Measurements from ENCODE around the gene TMEM119.

The TMEM119 gene

DNA sequence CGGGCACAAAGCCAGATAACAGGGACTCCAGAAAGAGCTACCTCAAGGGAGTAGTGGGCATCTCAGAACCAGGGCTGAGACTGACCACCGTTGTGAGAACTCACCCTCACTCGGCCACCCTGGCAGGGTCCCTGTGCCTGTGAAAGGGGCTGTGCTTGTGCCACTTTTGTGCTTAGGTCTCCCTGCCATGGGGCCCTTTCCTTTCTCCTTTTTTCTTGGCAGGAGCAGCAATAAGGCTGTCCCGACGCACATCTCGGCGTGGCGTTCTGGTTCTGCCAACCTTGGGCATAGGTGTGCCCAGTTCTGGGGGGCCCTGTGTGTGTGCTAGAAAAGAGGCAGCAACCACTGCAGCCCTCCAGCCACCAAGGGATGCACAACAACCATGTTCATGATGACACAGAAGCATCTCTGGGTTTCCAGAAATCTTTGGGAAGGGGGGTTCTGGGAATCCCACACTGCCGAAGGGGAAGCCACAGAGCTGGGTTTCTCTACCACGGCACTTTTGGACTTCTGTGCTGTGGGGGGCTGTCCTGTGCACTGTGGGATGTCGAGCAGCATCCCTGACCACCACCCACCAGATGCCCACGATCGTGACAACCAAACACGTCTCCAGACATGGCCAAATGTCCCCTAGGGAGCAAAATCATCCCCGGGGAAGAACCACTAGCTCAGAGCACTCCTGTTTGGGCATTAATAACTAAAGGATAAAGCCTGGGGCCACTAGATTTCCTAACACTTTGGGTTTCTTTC, 13.1 kb upstream of the TMEM119 start:
- no peak for DNase-seq (ENCODE audit: low read depth in 1 of 2, low spot score in 1 of 2)
- no peak overlapping the region for H3K4me3 ChIP-seq (replicated peaks; ENCODE audit: insufficient read depth, low read length)

GRCh38 chr12:108610336-108610815, 12.5 kb upstream of the TMEM119 start:
- TF ChIP-seq, protein P1, sequence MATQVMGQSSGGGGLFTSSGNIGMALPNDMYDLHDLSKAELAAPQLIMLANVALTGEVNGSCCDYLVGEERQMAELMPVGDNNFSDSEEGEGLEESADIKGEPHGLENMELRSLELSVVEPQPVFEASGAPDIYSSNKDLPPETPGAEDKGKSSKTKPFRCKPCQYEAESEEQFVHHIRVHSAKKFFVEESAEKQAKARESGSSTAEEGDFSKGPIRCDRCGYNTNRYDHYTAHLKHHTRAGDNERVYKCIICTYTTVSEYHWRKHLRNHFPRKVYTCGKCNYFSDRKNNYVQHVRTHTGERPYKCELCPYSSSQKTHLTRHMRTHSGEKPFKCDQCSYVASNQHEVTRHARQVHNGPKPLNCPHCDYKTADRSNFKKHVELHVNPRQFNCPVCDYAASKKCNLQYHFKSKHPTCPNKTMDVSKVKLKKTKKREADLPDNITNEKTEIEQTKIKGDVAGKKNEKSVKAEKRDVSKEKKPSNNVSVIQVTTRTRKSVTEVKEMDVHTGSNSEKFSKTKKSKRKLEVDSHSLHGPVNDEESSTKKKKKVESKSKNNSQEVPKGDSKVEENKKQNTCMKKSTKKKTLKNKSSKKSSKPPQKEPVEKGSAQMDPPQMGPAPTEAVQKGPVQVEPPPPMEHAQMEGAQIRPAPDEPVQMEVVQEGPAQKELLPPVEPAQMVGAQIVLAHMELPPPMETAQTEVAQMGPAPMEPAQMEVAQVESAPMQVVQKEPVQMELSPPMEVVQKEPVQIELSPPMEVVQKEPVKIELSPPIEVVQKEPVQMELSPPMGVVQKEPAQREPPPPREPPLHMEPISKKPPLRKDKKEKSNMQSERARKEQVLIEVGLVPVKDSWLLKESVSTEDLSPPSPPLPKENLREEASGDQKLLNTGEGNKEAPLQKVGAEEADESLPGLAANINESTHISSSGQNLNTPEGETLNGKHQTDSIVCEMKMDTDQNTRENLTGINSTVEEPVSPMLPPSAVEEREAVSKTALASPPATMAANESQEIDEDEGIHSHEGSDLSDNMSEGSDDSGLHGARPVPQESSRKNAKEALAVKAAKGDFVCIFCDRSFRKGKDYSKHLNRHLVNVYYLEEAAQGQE (IDR thresholded peaks at IDR 0.05; ENCODE audit: insufficient replicate concordance, low read depth) = no peak
- TF ChIP-seq POLR2AphosphoS5 (IDR thresholded peaks at IDR 0.05; ENCODE audit: low read depth) (no peak), CTCF (IDR thresholded peaks at IDR 0.05; ENCODE audit: insufficient read depth, low read length) (no peak), SPI1 (IDR thresholded peaks at IDR 0.05; ENCODE audit: borderline replicate concordance, low read depth) (no peak), GABPA (IDR thresholded peaks at IDR 0.05; ENCODE audit: low read depth) (no peak)
- no peaks in the 10 kb centered on the region for H3K27me3 ChIP-seq (ENCODE audit: insufficient read depth, poor library complexity, severe bottlenecking)
- no peak overlapping the region for H3K27ac ChIP-seq (replicated peaks)
- no peak for DNase-seq (ENCODE audit: low read depth in 1 of 2, low spot score in 1 of 2)
- no peak overlapping the region for H3K4me3 ChIP-seq (replicated peaks; ENCODE audit: insufficient read depth, low read length)

More for the DNA sequence above, 13.1 kb upstream of the TMEM119 start:
- no peak overlapping the region for H3K27ac ChIP-seq (replicated peaks)
- no peaks in the 10 kb centered on the region for H3K27me3 ChIP-seq (ENCODE audit: insufficient read depth, poor library complexity, severe bottlenecking)
- TF ChIP-seq, protein P1 (IDR thresholded peaks at IDR 0.05; ENCODE audit: insufficient replicate concordance, low read depth) = no peak
- TF ChIP-seq SPI1 (IDR thresholded peaks at IDR 0.05; ENCODE audit: borderline replicate concordance, low read depth) (no peak), GABPA (IDR thresholded peaks at IDR 0.05; ENCODE audit: low read depth) (no peak)

DNA sequence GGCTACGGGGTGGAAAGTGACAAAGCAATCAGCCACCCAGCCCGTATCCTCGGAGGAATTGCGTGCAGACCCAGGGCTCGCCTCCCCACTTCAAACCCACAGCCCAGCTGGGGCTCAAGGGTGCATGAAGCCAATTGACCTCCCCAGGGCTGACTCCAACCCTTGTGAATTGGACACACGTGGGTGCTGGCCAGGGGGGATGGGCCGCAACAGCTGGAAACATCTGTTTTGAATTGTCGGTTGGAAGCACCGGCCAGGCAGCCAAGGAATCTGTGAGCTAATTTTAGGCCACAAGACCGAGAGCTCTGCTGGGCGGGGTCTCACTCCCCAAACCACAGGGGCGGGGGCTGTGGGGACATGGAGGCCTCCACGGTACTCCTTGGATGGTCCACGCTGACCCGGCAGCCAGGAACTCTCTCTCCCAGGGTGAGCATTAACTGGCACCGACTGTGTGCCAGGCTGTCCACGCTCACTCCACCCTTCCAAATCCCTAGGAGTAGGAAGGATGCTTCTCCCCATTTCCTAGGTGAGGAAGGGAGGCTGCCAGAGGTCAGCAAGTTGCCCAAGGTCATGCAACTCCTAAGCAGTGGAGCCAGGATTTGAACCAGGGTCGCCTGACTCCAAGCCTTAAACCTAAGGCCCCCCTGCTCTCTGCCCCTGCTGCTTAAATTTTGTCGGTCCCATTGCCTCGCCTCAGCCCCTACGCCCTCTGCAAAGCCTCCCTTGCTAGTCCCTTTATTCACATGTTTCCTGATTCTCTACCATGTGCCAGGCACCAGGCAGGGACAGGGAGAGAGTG, 11.9 kb upstream of the TMEM119 start:
- no peak overlapping the region for H3K4me3 ChIP-seq (replicated peaks; ENCODE audit: insufficient read depth, low read length)

More for the DNA sequence above, 11.9 kb upstream of the TMEM119 start:
- H3K27ac ChIP-seq (replicated peaks) = no peak overlapping the region
- DNase-seq (ENCODE audit: low read depth in 1 of 2, low spot score in 1 of 2) = no peak
- TF ChIP-seq, protein P1 (IDR thresholded peaks at IDR 0.05; ENCODE audit: insufficient replicate concordance, low read depth) = no peak
- no peak for TF ChIP-seq GABPA (IDR thresholded peaks at IDR 0.05; ENCODE audit: low read depth)
- no peaks in the 10 kb centered on the region for H3K27me3 ChIP-seq (ENCODE audit: insufficient read depth, poor library complexity, severe bottlenecking)
